Fibroblast of skin of left quadriceps (primary cell): ENCODE data around the gene TCF12.
A peak's percentile ranks its signal among the peaks of the same experiment; 100 is the strongest.
"Not testable (repeated sequence)": the region's sequence is repeated elsewhere in the genome, so short reads cannot be mapped to it uniquely, and the experiment has no call there.

Experiments used
- DNase-seq, 2 experiments: peaks; one replicate each; pipeline ENCODE4 v3.0.0-alpha.2; 2013; ENCODE audit warnings: low read depth in 2 of 2

TCF12 gene

DNA sequence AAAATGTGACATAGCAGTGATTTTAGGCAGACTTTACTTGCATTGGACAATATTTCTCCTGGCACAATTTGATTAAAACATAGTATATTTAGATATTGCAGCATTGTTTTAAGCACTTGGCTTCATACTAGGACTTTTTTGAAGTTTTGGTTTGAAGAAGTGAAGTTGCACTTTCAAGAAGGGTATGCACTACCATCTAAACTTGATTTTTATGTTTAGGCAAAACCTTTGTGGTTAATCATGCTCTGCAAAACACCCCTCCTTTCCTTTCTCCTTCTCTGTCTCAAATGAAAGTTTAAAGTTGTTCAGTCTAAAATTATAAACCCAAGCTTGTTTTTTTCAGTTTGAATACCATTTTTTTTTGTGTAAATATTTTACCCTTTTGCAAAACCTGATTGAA lies 173.8 kb downstream of the TCF12 start:
- no peak for DNase-seq

DNA sequence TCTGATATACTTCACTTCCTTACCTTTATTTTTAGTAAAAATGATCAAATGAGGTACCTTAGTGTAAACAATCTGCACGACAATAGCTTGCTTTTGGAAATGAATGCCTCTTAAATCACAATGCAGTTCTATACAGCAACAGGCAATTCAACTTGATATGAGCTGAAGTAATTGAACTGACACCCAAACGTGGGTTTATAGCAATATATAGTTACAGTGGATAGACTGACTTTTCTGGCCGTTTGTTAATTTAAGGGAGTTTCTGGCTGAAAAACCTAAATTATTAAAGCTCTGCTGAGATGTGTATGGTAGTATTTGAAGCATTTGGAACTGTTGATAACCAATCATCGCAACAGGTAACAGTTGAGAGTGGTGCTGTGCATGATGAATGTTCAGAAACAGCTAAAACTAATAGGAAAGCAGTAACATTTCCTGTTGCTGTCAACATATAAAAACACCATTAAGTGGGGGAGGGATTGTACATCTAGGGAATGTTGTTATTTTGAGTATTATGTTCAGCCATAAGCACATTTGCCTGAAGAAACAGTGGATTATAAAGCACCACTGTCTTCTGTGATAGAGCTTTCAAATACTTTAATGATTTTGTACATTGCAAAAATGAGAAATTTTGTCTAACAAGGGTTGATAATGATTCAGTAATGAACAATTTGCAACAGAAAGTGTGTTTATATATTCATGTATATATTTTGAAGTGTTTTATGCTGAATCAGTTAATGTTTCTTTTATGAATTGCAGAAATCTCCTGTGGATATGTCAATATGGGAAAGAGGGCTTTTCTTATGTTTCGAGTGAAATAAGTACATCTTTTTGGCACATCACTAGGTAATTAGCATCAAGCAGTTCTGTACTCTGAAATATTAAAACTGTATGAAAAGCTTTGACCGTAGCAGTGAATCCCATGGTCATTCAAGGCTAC lies 176.1 kb downstream of the TCF12 start:
- no peak for DNase-seq

- DNase-seq, result no peak
Measured at GRCh38 chr15:57095896-57096295, 177.5 kb downstream of the TCF12 start.

DNA sequence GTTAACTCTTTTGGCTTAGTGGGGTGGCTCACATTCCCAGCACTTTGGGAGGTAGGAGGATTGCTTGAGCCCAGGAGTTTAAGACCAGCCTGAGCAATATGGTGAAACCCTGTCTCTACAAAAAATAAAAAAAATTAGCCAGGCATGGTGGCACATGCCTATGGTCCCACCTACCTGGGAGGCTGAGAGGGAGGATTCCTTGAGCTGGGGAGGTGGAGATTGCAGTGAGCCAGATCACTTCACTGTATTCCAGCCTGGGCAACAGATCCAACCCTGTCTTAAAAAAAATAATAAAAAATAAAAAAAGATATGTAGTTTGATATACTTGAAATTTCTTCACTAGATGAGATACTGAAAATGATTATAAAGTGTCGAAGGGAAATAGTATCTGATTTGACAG lies 178.8 kb downstream of the TCF12 start:
- DNase-seq, result no peak

GRCh38 chr15:57097919-57098543 lies 179.6 kb downstream of the TCF12 start:
- not testable (repeated sequence) for DNase-seq

DNA sequence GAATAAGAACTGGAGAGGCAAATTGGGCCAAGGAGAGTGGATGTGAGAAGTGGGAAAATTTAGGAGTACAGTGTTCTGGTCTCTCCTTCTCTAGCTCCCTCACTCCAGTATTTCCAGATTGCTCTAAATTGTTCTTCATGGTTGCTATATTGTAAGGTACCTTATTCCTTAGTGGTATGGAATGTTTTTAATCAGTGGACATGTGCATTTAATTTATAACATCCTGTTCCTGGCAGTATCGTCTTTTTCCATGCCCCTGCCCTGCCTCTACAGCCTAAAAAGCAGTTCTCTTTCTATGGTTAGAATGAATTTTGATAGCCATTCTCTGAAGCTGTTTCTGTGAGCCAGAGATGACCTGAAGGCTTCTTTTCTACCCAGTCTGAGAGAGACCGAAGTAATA lies 180.5 kb downstream of the TCF12 start:
- peak; percentile 17 to 21 for DNase-seq

GRCh38 chr15:57100136-57100539 lies 181.7 kb downstream of the TCF12 start:
- DNase-seq, result no peak

- no peak for DNase-seq
Measured at GRCh38 chr15:57102858-57103257, 184.4 kb downstream of the TCF12 start.

DNA sequence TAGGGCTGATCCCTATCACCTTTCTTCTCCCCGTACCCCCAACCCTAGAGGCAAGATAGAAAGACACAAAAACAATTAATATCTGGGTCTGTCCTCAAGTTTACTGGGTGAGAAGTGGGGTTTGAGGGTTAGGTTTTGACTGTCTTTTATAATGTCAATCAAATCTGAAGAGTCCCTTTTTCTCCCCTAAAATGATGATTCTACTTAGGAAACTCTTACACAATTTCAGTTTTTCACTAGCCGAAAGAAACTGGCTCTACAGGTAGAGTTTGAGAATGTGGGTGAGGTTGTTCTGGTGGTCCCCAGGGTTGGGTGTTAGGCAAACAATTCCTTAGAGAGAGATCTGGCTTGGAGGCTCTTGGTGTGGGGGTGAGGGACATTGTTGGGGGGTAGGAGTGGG lies 189.9 kb downstream of the TCF12 start:
- DNase-seq, result no peak

DNA sequence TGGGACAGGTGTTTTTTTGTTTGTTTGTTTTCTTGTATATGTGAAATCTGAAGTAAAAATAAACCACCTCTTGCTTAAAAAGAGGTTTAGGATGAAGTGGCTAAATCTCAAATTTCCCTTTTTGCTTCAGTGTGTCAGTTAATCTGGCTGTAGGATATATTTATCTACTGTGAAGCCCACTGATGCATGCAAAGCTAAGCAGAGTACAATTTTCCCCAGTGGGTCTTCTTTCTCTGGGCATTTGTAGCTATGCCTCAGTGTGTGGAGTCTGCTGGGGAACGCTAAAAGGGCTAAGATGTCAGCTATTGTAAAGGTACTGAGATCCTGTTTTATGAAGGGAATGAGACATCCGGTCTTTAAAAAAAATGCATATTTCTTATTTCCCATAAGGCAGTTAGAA lies 190.6 kb downstream of the TCF12 start:
- DNase-seq, result no peak

GRCh38 chr15:57111002-57111401 lies 192.6 kb downstream of the TCF12 start:
- no peak for DNase-seq

GRCh38 chr15:57112178-57112577 lies 193.7 kb downstream of the TCF12 start:
- no peak for DNase-seq

GRCh38 chr15:57114070-57114469 lies 195.6 kb downstream of the TCF12 start:
- DNase-seq, result peak in 1 of 2 experiments; percentile 20

DNA sequence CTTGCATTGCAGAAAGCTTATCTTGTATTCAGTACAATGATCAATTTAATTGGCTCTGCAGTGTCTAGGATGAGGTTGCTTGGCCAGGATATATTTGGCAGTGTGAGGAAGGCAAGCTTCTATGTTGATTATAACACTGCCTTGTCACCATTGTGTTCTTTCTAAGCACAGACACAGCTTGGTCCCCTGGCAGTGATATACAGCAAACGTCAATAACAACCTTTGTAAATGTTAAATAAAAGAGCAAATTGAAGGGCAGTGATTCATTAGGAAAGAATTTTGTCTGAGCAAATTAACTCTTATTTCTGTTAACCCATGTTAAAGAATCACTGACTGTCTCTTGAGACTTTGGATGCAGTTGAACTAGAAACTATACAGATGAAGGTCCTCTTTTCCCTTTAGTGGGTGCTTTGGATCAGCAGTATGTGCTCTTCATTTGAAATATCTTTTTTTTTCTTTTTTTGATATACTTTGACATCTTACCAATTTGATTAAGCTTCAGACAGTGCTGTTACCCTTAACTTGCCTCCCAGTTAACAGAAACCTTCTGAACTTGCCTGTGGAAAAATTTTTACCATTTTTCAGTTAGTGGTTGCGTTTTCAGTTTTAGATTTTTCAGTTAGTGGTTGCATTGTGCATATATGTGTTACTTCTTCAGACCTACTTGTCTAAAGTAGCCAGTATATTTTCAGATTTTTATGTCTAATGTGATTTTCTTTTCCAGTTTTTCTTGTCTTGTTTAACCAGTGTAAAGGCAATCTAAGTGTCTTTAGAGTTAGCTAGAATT lies 199.8 kb downstream of the TCF12 start:
- DNase-seq, result peak in 1 of 2 experiments; percentile 8

GRCh38 chr15:57122080-57122840 lies 203.8 kb downstream of the TCF12 start:
- DNase-seq, result peak; percentile 14 to 20

DNA sequence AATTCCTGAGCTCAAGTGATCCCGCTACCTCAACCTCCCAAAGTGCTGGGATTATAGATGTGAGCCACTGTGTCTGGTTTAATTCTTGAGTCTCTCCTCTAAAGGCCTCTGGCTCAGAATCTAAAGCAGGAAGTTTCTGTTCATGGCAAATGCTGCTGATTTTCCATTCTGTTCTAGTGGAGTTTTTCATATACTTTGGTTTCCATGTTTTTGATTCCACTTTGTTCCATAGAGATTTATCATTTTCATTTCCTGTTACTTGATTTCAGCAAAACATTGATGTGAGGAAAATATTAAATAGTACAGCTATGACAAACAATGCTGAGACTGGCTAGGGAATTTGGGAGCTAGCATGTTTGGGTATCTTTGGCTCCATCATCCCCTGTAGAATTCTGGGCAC lies 205.6 kb downstream of the TCF12 start:
- DNase-seq, result no peak

GRCh38 chr15:57129064-57129463 lies 210.6 kb downstream of the TCF12 start:
- DNase-seq, result no peak

- DNase-seq, result no peak
Measured at GRCh38 chr15:57130956-57131355, 212.5 kb downstream of the TCF12 start.

DNA sequence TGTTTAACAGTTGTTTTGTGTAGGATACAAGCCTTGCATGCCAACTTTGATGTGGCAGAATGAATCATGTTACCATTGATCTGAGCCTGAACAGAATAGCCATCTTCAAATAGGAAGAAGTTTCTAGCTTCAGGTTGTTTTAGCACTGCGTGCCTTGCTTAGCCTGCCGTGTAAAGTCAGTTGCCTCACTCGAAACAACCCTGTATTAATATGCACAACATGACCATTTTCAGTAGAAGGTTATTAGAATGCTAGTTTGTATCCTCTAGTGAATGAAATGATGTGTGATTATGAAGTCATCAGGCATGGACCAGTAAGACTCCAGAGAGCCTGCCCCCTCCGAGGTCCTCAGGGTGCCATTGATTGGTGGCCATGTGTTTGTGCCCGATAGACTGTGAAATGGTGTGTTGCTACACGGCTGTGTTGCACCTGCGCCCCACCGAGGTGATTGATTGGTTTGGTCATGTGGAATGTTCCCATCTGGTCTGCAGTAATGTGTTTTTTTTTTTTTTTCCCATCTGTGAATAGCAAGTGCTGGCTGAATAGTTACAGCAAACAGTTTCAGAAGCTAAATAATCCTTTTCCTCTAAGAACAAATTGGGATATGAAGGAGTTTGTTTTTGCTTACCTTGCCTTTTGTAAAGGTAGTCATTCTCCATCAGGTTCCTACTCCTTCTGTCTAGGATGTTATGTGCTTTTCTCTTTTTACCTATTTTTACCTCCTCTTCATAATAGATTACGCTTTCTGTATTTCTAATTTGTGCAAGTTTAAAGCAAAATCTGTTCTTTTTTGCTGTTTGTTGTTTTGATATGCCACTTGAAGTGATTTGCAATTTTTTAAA lies 214.9 kb downstream of the TCF12 start:
- DNase-seq, result no peak

GRCh38 chr15:57134071-57134605 lies 215.7 kb downstream of the TCF12 start:
- DNase-seq, result no peak
